ENCODE measurements around the gene SCT. TPM values are rescaled to one million over a fixed set of nuclear protein-coding genes. Genes with fewer than 3 reads are reported as not detected.

Gene SCT
- total RNA-seq, 1 experiment from 2014 or later, result 2.3 TPM

GRCh38 chr11:643366-643765 lies 16.4 kb upstream of the SCT start:
- Mint-ChIP-seq H3K36me3 (peaks cover under 1% of the 10 kb centered on the region; the same call in 1 of the 2 replicates), H3K9me3 (no peaks in the 10 kb centered on the region), H3K4me3 (no peak overlapping the region), H3K27ac (no peak overlapping the region), H3K4me1 (peaks cover 9% of the 10 kb centered on the region), H3K27me3 (ENCODE audit: low read depth) (peaks cover 15% of the 10 kb centered on the region)
- ChIA-PET POLR2A (no interaction called here), CTCF (no interaction called here)
- DNase-seq (ENCODE audit: low spot score) (no peak), ATAC-seq (no peak)
- TF ChIP-seq TCF7 (CRISPR knock-in tag; IDR thresholded peaks at IDR 0.05; ENCODE audit: low read depth) (no peak), ZNF416 (CRISPR knock-in tag; IDR thresholded peaks at IDR 0.05) (no peak), ZNF671 (CRISPR knock-in tag; IDR thresholded peaks at IDR 0.05) (no peak), IRF1 (CRISPR knock-in tag; IDR thresholded peaks at IDR 0.05) (no peak), ZMAT4 (CRISPR knock-in tag; IDR thresholded peaks at IDR 0.05) (no peak), ZNF232 (CRISPR knock-in tag; IDR thresholded peaks at IDR 0.05) (no peak), FOXP1 (CRISPR knock-in tag; IDR thresholded peaks at IDR 0.05; ENCODE audit: borderline replicate concordance) (no peak), ZBTB21 (CRISPR knock-in tag; IDR thresholded peaks at IDR 0.05; ENCODE audit: borderline replicate concordance) (no peak)
- TF ChIP-seq, protein P1, sequence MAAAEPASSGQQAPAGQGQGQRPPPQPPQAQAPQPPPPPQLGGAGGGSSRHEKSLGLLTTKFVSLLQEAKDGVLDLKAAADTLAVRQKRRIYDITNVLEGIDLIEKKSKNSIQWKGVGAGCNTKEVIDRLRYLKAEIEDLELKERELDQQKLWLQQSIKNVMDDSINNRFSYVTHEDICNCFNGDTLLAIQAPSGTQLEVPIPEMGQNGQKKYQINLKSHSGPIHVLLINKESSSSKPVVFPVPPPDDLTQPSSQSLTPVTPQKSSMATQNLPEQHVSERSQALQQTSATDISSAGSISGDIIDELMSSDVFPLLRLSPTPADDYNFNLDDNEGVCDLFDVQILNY (CRISPR knock-in tag; IDR thresholded peaks at IDR 0.05), result no peak
- TF ChIP-seq, protein P2, sequence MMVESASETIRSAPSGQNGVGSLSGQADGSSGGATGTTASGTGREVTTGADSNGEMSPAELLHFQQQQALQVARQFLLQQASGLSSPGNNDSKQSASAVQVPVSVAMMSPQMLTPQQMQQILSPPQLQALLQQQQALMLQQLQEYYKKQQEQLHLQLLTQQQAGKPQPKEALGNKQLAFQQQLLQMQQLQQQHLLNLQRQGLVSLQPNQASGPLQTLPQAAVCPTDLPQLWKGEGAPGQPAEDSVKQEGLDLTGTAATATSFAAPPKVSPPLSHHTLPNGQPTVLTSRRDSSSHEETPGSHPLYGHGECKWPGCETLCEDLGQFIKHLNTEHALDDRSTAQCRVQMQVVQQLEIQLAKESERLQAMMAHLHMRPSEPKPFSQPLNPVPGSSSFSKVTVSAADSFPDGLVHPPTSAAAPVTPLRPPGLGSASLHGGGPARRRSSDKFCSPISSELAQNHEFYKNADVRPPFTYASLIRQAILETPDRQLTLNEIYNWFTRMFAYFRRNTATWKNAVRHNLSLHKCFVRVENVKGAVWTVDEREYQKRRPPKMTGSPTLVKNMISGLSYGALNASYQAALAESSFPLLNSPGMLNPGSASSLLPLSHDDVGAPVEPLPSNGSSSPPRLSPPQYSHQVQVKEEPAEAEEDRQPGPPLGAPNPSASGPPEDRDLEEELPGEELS (CRISPR knock-in tag; IDR thresholded peaks at IDR 0.05), result no peak

DNA sequence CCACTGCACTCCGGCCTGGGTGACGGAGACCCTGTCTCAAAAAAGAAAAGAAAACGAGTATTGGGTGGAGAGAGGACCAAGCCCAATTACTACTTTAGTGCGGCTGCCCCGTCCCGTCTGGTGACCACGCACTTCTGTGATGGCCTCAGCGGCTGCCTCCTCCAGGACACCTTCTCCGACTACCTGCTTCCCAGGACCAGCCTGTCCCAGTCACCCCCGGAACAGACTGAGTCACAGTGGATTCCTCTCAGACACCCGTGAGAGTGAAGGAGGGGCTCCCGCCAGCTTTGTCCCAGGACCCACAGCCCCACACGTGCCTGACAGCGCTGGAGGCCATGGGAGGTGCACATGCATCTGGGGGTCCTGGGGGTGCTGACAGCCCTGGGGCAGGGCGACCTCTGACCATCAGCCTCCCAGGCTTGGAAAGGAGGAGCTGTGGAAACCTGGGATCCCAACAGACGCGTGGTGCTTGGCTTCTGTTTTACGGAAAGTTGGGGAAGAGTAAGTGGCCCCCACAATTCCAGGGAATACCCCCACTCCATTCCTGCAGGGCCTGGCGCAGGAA lies 14.9 kb upstream of the SCT start:
- Mint-ChIP-seq H3K36me3 (no peaks in the 10 kb centered on the region), H3K27ac (no peak overlapping the region; the same call in 1 of the 2 replicates), H3K4me3 (no peak overlapping the region), H3K9me3 (no peaks in the 10 kb centered on the region), H3K4me1 (peaks cover 18% of the 10 kb centered on the region), H3K27me3 (ENCODE audit: low read depth) (peaks cover 27% of the 10 kb centered on the region)
- ATAC-seq, result no peak
- ChIA-PET CTCF (no interaction called here), POLR2A (no interaction called here)
- TF ChIP-seq MXD4 (CRISPR knock-in tag; IDR thresholded peaks at IDR 0.05; ENCODE audit: borderline replicate concordance) (no peak), JAZF1 (CRISPR knock-in tag; IDR thresholded peaks at IDR 0.05) (no peak), ERG (CRISPR knock-in tag; IDR thresholded peaks at IDR 0.05) (no peak), FOXJ3 (CRISPR knock-in tag; IDR thresholded peaks at IDR 0.05; ENCODE audit: borderline replicate concordance) (no peak), NFATC4 (CRISPR knock-in tag; IDR thresholded peaks at IDR 0.05) (no peak), EMX1 (CRISPR knock-in tag; IDR thresholded peaks at IDR 0.05) (no peak), RORB (CRISPR knock-in tag; IDR thresholded peaks at IDR 0.05) (no peak), MAX (CRISPR knock-in tag; IDR thresholded peaks at IDR 0.05) (no peak), NR2C2 (CRISPR knock-in tag; IDR thresholded peaks at IDR 0.05) (no peak), ZMAT4 (CRISPR knock-in tag; IDR thresholded peaks at IDR 0.05) (no peak), STAT6 (CRISPR knock-in tag; conservative IDR thresholded peaks at IDR 0.05; ENCODE audit: low read depth) (no peak)
- no peak for DNase-seq (ENCODE audit: low spot score)

Data from WTC11 (cell line).